PC-3 (cell line): ENCODE data around the gene CA10.

Source experiments
- EZH2 ChIP-seq: fragments of 300-600 bp; sonication (generic); IDR thresholded peaks from one replicate; pipeline ENCODE4 v1.6.1; 2017; ENCODE audit warnings: antibody characterized with exemption, mild to moderate bottlenecking, low read length; ENCODE audit not compliant: unreplicated experiment
- TF ChIP-seq, protein P1 (sequence below): fragments of 300-600 bp; sonication (generic); conservative IDR thresholded peaks from 2 replicates; pipeline ENCODE4 v1.5.1; 2017; ENCODE audit warnings: antibody characterized with exemption, low read depth, mild to moderate bottlenecking, low read length

GRCh38 chr17:51842763-51843162 is 315.8 kb downstream of the CA10 start:
- TF ChIP-seq, protein P1, sequence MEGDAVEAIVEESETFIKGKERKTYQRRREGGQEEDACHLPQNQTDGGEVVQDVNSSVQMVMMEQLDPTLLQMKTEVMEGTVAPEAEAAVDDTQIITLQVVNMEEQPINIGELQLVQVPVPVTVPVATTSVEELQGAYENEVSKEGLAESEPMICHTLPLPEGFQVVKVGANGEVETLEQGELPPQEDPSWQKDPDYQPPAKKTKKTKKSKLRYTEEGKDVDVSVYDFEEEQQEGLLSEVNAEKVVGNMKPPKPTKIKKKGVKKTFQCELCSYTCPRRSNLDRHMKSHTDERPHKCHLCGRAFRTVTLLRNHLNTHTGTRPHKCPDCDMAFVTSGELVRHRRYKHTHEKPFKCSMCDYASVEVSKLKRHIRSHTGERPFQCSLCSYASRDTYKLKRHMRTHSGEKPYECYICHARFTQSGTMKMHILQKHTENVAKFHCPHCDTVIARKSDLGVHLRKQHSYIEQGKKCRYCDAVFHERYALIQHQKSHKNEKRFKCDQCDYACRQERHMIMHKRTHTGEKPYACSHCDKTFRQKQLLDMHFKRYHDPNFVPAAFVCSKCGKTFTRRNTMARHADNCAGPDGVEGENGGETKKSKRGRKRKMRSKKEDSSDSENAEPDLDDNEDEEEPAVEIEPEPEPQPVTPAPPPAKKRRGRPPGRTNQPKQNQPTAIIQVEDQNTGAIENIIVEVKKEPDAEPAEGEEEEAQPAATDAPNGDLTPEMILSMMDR = no peak
- no peak for TF ChIP-seq EZH2
